CD4-positive, alpha-beta T cell treated with Interleukin-12 subunit alpha and Interleukin-12 subunit beta, for 1 hour (primary cell): ENCODE data around the gene CHIT1.

Experiments
- DNase-seq: peaks from one replicate; pipeline ENCODE4 v3.0.0-alpha.2; 2020

Gene CHIT1

DNA sequence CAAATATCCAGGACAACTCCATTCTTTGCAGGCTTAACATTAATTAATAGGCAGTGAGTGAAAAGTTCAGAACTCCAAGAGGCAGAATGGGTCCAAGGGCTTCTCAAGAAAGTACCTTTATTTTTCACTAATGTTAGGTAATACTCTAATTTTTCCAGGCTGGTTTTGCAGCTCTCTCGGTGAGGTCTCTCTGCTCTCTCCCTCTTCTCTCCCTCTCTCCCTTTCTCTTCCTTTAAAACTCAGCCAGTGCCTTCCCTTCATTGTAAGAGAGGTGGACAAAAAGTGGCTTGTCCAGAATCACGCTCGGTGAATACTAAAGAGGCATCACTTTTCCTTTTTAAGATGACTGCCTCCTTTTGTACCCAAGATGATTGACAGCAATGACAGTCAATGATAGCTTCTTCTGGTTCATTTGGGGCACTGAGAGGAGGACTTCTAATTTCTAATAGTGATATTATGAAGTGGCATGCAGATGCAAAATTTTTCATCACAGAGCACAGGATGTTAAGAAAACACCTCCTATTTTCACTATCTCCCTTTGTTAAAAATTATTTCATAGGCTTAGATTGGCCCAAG, 41.7 kb downstream of the CHIT1 start:
- no peak for DNase-seq

DNA sequence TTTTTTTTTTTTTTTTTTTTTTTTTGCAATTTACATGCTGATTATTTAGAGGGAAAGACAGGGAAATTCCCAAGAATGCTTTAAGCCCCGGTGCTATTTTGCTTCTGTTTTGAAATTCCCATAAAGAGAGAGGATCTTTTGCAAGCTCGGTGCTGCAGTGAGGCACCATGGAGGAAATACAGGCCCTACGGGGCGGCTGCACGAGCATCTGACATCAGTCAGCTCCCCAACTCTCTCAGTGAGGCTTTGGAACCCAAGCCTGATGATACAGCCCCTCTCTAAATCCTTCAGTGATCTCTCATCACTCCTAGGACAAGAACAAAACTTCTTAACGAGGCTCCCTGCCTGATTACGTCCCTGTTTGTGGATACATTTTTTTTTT, 42.2 kb downstream of the CHIT1 start:
- DNase-seq, result no peak

DNA sequence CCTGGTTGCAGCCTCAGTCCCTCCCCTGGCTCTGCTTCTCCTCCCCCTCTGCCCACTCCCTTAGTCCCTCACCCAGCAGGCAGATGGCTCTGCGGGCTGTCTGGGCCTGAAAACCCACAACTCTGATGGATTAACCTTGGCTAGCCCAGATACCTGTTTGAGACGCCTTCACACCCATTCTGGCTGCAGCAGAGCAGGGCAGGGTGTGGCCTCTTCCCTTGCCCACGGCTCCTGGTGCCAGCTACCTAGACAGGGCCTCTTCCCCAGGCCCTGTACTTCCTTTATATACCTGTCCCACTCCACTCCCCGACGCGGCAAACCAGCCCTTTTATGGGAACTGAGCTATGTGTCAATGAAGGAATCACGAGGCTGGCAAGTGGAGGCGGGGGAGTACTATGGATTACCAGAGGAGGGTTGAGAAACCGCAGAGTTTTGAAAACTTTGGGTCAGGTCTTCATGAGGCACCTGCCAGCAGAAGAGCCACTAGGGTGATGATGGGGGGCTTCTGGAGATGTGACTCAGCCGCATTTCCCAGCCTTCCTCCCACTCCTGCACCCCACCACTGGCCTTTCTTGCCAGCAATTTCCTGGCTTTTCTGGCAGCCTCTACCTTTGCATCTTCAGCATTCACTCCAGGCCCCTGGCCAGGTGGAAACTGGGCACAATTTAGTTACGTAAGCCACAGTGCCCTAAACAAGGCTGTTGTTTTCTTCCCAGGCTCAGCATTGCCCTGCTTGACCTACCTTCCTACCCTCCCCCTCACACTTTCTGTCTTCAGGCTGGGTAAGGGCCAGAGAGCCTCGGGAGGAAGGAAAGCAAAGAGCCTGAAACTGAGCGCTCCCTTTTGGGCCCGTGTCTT, 42.8 kb downstream of the CHIT1 start, which contains the start of gene CHI3L1:
Gene CHI3L1, minus strand, starts transcription at position 259 of the 858 bp plus-strand sequence. Its CDS starts 81 bp downstream, at position 178.
- no peak for DNase-seq

DNA sequence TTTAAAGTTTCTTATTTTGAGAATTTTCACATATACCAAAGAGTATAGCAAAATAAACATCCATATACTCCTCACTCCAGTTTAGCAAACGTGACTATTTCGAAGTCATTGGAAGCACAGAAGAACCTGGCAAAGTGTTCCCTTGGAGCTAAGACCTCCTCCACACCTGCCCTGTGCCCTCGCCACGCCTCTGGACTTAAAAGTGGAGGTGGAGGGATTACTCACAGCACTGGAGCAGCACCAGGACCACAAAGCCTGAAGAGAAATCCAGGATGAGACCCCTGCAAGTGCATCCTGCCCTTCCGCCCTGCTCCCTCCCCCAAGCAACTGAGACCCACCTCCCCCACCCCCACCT, 43.4 kb downstream of the CHIT1 start:
- no peak for DNase-seq

DNA sequence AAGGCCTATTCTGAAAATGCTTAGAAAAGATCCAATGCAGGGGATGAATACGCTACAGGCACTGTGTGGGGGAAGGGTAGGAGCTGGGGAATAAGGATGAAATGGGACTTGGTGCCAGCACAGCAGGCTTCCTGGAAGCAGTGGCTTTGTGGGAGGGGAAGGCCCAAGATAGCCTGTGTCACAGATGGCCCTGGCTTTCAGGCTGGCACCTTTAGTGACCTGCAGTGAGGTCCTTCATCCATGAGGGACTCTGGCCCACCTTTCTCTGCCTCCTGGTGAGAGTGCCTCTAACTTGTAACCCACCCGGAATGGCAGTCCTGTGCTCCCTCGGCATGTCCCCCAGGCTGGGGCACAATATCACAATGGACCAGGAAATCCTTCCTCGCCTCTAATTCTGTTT, 43.9 kb downstream of the CHIT1 start:
- no peak for DNase-seq

DNA sequence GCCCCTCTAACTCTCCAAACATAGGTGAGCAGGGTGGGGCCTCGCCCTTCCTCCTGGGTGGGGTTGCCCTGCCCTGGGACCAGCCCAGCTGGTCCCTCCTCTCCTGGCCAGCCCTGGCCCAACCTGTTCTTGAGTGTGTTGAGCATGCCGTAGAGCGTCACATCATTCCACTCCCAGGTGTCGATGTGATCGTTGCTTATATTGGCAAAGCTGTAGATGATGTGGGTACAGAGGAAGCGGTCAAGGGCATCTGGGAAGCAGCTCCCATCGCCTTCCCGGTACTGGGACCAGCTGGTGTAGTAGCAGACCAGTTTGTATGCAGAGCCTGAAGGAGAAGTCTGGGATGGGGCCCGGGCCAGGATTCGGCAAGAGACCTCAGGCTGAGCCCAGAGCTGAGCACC, 44.4 kb downstream of the CHIT1 start:
- DNase-seq, result no peak

DNA sequence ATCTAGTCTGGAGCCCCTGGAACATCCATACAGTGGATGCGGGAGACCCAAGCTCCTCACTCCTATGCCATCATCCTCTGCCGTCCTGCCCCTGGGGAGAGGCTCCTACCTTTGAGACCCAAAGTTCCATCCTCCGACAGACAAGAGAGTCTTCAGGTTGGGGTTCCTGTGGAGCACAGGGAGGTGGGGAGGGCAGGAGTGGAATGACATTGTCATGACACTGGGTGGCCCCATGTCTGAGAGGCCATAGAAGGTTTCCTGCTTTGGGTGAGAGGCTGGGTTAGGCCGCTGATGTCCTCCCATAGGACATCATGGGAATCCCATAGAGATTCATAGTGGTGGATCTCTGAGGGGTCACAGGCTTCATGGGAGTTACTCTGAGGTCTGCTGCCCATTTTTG, 45.0 kb downstream of the CHIT1 start:
- DNase-seq, result no peak

DNA sequence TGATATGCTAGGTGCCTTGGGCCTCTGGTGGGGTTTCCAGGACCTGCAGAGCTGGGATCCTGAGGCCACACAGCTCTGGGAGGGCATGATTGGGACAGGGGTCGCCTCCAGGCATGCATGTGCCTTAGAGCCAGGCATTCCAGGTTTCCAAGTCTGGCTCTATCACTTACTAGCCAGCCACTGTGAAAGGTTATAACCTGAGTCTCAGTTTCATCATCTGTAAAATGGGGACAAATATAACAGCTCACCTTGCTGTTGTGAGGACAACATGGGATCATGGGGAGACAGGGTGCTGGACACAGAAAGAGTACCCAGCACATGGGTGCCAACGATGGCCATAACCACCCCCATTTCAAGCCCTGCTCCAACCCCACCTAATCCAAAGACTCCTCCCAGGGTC, 45.6 kb downstream of the CHIT1 start:
- DNase-seq, result no peak

DNA sequence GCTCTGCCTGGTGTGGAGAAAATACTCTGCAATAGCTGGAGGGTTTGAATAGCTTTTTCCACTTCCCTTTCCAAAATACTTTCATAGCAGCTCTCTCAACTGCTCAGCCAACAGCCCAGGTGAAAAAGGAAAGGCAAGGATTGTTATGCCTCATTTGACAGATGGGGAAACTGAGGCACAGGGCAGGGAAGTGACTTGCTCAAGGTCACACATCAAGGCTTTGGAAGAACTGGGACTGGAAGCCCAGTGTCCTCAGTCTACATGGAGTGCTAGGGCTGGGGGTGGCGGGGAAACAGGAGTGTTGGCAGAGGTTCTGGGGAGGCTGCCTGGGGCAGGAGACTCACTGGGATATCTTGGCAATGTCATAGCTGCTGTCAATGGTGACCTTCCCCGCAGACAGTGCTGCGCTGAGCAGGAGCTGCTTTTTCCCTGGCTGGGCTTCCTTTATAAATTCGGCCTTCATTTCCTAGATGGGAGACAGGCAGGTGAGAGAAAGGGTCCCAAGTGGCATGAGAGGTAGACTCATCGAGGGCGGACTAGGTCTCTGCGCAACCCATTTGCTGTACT, 47.0 kb downstream of the CHIT1 start:
- DNase-seq, result no peak

DNA sequence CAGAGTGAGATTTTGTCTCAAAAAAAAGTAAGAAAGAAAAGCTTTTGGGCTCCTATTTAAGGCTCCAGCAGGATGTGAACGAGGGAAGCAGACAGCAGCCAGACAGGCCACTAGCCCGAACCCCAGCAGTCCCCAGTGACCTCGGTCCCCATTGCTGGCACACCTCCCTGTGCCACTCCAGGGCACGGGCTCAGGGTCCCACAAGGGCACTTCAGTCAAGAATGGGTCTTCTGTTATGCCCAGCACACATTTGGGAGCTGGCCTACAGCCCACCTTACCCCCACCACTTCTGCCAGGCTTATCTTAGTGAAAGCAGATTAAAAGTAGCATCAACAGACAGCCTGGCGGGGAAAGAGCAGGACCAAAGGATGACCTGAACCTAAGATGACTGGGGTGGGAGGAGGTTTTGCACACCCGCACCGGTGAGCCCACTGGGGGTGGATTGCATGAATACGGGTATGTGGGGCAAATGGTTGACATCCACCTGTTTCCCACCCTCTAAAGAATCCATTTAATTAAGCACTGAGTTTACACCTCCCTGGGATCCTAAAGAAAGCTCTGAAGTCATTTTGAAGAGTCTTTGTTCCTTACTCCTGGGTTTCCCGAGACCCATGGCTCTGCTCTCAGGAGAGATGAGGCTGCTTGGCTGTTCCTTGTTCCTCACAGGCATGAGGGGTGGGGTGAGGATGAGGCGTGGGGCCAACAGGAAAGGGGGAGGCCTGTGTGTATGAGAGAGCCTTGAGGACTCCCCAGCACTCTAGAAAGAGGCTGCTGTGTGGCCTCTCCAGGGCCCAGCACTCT, 47.7 kb downstream of the CHIT1 start:
- DNase-seq, result no peak

DNA sequence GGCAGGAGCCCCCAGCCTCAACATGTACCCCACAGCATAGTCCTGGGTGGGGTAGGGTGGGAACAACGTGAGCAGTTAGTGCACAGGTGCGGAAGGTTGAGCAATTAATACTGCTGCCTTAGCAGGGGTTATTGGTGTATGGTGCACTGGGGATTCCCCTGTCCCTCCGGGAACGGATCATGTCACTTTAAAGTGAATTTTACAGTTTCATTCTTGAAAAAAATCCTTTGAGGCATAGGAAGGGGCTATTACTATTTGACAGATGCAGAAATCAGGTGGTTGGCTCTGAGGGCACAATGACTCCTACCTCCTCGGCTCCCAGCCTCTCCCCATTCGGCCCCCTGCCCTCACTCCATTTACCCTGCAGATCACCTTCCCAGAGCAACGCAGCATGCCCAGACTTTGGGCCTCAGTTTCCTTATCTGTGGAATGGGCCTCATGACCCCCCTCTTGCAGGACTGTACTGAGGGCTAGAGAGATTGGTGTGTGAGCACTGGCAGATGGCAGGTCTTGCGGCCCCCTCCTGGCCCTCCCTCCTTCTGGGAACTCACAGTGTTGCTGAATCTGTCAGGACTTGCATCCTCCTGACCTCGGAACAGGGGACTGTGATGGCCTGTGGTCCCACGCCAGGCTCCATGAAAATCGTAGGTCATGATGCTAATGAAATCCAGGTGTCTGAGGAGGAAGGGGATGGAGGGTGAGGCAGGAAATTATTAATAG, 48.7 kb downstream of the CHIT1 start:
- DNase-seq, result no peak

DNA sequence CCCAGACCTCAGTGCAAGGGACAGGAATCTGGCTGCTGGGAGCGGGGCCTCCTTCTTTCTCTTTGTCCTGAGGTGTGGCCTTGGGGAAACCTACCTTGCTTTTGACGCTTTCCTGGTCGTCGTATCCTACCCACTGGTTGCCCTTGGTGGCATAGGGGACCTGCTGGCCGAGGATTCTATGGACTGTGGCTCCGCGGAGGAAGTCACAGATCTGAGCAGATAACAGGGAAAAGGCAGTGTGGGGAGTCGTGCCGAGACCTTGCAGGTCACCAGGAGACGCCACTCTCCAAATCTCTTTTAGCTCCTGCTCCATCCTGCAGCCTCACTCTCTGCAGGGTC, 49.8 kb downstream of the CHIT1 start:
- DNase-seq, result no peak

DNA sequence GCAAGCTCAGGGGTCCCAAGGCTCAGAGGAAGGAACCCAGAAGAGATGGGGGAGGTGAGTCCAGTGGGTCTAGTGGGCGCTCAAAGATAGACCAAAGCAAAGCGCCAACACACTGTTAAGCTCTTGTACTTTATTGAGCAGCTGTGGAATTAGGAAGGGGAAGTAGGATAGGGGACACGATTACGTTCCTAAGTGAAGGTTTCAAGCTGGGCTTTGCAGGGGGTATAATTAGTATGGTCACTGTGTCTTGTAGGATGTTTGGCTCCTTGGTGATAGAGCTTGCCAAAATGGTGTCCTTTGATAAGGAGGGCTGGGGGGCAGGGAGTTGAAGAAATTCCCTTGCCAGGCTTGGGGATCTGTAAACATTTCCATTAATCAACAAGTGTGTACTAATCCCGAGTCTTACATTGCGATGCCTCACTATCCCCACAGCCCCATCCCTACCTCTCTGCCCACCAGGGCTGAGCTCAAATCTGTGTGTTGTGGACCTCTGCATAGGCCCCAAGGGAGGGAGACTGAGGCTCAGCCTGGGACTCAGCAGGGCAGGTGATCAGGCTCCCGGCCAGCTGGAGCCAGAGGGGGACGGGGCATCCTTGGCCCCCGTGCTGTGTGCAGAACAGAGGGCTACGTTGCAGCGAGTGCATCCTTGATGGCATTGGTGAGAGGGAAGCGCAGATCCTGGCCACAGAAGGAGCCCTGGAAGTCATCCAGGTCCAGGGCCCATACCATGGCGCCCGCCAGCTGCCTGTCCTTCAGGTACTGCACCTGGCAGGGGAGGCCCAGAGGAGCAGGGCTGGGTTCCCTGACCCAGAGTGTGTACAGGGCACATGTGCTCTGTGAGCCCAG, 50.4 kb downstream of the CHIT1 start:
- DNase-seq, result no peak

DNA sequence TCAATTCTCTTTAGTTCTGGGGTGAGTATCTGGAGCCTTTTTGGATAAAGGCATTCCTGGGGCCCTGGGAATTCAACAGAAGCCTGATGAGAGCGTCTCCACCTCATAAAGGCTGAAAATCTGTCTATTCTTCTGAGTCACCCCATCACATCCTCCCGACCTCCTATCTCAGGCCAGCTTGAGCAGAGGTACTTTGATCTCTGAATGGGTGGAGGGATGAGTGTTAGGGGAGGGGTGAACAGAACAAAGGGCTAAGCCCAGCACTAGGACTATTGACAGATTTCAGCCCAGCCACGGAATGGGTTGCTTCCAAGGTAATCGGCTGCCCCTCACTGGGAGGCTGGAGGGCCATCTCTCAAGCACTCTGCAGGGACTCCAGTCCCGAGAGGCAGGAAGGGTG, 51.4 kb downstream of the CHIT1 start:
- no peak for DNase-seq

DNA sequence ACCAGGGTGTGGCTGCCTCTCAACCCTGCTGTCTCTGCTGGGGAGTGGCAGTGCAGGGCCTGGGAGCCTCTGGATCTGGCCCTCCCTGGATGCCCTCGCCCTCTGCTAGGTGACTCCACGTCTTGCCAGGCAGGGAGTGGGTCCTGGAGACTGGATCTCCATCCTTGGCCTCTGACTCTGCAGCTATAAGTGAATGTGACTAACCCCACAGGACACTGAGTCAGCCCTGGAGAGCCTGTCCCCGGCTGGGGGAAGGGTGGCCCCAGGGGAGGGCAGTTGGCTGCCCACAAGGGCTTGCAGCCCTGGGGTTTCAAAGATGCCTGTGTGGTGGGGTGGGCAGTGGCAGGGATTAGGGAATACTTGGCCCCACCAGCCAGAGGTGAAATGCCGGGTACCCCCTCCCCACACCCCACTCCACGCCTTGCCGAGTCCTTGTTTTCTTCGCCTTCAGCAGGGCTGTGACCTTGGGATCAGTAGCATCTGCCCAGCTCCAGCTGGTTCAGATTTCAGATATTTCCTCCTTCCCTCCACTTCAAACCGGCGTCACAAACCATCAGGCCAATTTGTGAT, 51.9 kb downstream of the CHIT1 start:
- no peak for DNase-seq

DNA sequence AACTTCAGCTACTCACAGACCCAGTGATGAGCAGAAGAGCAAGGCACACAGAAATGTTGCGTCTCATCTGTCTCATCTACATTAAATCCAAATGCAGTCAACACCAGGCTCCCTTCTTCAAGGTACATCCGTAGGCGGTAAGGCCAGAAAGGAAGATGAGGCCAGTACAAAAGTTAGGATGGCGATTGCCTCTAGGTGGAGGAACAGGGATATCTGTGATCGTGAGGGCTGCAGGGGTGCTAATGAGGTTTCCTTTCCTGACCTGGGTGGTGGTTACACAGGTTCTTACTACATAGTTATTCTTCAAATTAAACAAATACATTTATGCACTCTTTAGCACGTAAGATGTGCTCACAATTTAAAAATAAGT, 52.5 kb downstream of the CHIT1 start:
- no peak for DNase-seq

DNA sequence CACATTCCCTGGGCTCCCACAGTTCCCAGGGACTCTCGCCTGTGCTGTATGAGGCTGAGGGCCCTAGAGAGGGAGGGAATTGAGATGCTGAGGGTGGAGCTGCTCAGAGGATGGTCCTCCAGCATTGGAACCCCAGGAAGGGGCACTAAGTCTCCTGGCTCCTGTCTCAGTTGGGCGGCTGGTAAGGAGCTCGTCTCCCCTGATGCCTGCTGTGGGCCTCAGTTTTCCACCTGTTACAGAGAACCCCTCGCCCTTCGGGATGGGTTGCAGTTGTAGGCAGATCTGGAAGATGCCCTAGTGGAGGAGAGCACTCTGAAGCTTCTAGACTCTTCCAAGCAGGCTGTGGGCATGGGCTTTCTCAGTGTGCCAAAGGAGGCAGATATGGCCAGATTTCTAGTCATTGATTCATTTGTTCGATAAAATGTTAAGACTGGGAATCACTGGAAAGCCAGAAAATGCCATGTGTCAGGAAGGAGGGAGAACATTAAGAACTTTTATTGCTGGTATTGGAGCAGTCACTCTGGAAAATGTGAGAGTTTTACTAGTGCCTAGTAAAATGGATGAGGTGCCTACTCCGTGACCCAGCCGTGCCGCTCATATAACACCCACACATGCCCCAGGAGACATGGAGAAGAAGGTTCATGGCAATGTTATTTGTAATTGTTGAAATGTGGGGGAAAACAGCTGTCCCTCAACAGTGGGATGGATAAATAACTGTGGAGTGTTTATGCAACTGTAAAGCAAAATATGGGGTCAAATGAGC, 53.0 kb downstream of the CHIT1 start:
- DNase-seq, result no peak

DNA sequence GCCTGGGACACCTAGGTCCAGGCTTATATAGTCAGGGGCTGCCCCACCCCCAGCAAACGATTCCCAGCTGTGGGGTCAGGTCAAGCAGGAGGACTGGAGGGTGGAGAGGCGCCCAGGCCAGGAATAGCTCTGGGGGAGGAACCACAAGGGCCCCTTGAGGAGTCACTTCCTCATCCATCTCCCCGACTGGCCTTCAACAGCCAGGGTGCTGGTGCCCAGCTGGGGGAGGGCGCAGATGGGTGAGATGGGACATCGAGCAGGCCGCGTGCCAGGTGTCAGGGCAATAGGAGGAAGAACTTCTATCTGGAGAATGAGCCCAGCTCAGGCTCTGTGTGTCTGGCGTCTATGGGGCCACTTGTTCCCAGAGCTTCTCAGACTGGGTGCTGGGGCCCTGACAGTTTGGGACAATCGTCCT, 53.6 kb downstream of the CHIT1 start:
- no peak for DNase-seq

DNA sequence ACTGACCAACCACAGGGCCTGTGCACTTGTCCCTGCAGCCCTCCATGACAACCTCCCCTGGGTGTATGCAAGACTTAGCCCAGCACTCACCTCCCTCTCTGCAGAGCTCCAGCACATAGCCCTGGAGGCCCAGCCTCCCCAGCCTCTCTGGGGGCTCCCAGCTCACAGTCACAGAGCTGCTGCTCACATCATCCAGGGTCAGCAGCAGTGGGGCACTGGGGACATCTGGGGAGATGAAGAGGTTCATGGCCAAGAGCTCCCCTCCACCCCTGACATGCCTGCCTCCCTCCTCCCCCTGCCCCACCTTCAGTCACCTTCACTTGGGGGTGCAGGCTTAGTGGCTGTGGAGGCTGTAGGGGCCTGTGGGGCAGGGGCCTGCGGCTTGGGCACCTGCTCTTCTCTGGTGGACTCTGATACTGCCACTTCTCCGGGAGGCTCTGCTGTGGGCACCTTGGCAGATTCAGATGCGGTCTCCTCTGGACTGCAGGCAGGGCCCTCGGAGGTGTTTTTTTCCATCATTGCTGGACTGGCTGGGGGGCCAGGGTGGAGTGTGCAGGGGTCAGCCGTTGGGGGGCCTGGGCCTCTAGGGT, 54.1 kb downstream of the CHIT1 start, which contains the start of gene MYBPH:
Gene MYBPH, minus strand, starts transcription at position 590 of the 590 bp plus-strand sequence. Its CDS starts 71 bp downstream, at position 519.
- DNase-seq, result no peak

DNA sequence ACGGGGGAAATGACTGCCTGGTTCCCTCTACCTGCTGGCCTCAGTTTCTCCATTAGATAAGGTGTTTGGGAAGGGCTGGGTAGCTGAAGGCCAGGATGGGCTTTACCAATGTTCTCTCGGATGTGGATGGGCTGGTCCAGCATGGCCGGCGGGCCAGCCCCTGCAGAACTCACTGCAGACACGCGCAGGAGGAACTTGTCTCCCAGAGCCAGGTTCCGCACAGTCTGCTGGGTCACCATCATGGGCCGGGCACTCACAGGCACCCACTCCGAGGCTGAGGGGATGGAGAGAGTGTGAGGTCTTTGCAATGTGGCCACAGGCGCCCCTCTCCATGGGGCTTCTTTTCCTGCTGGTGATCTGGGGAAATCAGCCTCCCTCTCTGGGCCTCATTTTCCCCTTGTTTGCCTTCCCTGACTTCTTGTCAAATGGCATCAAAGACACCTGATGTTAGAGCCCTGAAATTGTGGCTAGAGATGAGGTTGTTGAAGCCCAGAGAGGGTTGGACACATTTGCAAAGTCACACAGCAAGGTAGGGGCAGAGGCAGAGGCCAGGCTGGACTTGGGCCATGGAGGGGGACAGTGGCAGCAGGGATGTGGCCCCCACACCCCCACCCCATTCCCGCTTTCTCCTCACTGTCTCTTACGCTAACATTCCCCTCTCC, 55.0 kb downstream of the CHIT1 start:
- no peak for DNase-seq
